ENCODE measurements around the gene TRAT1. TPM values are rescaled to one million over a fixed set of nuclear protein-coding genes. Genes with fewer than 3 reads are reported as not detected.

Gene TRAT1
- total RNA-seq, 1 experiment from 2014 or later: not detected

DNA sequence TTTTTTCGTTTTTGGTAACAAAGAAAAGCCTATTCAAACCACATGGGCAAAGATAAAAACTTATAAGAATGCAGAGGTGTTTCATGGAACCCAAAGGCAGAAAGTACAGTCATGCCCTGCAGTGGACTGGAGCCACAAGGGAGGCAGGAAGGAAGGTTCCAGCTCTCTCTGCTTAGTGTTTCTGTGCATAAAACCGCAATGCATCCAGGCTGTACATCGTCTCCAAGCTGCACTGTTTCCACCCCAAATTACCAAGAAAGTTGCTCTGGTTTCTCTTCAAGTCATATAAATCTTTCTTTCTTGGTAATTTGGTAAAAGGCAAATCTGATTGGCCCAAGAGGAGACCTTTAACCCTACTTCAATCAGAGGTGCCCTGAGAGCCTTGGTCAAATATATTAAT, 15.8 kb downstream of the TRAT1 start:
- TF ChIP-seq, protein P1, sequence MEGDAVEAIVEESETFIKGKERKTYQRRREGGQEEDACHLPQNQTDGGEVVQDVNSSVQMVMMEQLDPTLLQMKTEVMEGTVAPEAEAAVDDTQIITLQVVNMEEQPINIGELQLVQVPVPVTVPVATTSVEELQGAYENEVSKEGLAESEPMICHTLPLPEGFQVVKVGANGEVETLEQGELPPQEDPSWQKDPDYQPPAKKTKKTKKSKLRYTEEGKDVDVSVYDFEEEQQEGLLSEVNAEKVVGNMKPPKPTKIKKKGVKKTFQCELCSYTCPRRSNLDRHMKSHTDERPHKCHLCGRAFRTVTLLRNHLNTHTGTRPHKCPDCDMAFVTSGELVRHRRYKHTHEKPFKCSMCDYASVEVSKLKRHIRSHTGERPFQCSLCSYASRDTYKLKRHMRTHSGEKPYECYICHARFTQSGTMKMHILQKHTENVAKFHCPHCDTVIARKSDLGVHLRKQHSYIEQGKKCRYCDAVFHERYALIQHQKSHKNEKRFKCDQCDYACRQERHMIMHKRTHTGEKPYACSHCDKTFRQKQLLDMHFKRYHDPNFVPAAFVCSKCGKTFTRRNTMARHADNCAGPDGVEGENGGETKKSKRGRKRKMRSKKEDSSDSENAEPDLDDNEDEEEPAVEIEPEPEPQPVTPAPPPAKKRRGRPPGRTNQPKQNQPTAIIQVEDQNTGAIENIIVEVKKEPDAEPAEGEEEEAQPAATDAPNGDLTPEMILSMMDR (conservative IDR thresholded peaks at IDR 0.05; ENCODE audit: low read depth, low read length): no peak
- TF ChIP-seq EZH2phosphoT487 (IDR thresholded peaks at IDR 0.05; ENCODE audit: borderline replicate concordance, low read length): no peak
- TF ChIP-seq EZH2 (IDR thresholded peaks at IDR 0.05; ENCODE audit: low read length, unreplicated experiment): no peak
- no peaks in the 10 kb centered on the region for H3K79me2 ChIP-seq (ENCODE audit: low read length)
- no peaks in the 10 kb centered on the region for H3K9me3 ChIP-seq (ENCODE audit: low read length)
- no peaks in the 10 kb centered on the region for H3K4me1 ChIP-seq (ENCODE audit: insufficient read depth, low read length)
- intact Hi-C loops (cut with micrococcal nuclease): no loop called here
- H4K20me1 ChIP-seq (ENCODE audit: low read length): no peaks in the 10 kb centered on the region; the same call in 1 of the 2 replicates
- no peak overlapping the region for H3K4me2 ChIP-seq (ENCODE audit: low read length)
- H3K4me3 ChIP-seq (ENCODE audit: low read length): no peak overlapping the region
- no peak overlapping the region for H2AFZ ChIP-seq (ENCODE audit: low read length)
- DNase-seq (no peak), ATAC-seq (no peak)
- H3F3A ChIP-seq (ENCODE audit: low read length, unreplicated experiment): no peaks in the 10 kb centered on the region
- H3K27ac ChIP-seq (ENCODE audit: low read length): no peak overlapping the region
- peaks cover 83% of the 10 kb centered on the region for H3K27me3 ChIP-seq (ENCODE audit: low read length)
- H3K9me2 ChIP-seq (replicated peaks; ENCODE audit: low read length): no peaks in the 10 kb centered on the region
- no peaks in the 10 kb centered on the region for H3K36me3 ChIP-seq (ENCODE audit: low read depth, low read length)
- H3K9ac ChIP-seq (ENCODE audit: low read length): no peak overlapping the region
- no TSS peak for BruUV-seq (replicated peaks)
- ChIA-PET CTCF (no interaction called here), POLR2A (ENCODE audit: unreplicated experiment) (no interaction called here)

DNA sequence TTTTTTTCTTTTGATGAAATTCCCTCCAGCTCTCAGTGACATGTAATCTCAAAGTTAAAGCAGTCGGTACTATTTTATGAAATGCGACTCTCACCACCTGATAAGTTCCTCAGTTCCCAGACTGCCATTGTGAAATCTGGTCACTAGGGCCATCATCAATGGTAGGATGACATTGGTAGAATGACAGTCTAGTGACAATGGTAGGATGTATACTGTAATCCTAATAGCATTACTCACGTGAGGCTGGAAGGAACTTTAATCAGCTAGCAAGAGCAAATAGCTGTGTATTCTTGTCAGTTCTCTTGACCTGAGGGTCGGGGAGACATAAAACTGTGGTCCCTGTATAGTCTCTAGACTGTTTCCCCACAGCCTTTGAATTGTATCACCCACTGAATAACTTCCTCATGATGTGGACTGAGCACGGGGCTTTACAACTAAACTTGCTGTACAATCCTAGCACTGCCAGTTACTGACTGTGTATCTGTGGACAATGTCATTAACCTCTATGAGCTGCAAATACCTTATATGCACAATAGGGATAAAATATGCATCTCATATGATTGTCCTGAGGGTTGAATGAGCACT, 23.2 kb downstream of the TRAT1 start:
- ATAC-seq (no peak), DNase-seq (no peak)
- intact Hi-C loops (cut with micrococcal nuclease): no loop called here
- no peak overlapping the region for H3K9ac ChIP-seq (ENCODE audit: low read length)
- H3F3A ChIP-seq (ENCODE audit: low read length, unreplicated experiment): no peaks in the 10 kb centered on the region
- TF ChIP-seq EZH2phosphoT487 (IDR thresholded peaks at IDR 0.05; ENCODE audit: borderline replicate concordance, low read length) (no peak), EZH2 (IDR thresholded peaks at IDR 0.05; ENCODE audit: low read length, unreplicated experiment) (no peak)
- TF ChIP-seq, protein P1 (conservative IDR thresholded peaks at IDR 0.05; ENCODE audit: low read depth, low read length): no peak
- no peaks in the 10 kb centered on the region for H3K9me3 ChIP-seq (ENCODE audit: low read length)
- peaks cover 84% of the 10 kb centered on the region for H3K27me3 ChIP-seq (ENCODE audit: low read length)
- no peak overlapping the region for H3K4me2 ChIP-seq (ENCODE audit: low read length)
- BruUV-seq (replicated peaks): no TSS peak
- H3K79me2 ChIP-seq (ENCODE audit: low read length): no peaks in the 10 kb centered on the region
- no peak overlapping the region for H2AFZ ChIP-seq (ENCODE audit: low read length)
- ChIA-PET CTCF (no interaction called here), POLR2A (ENCODE audit: unreplicated experiment) (no interaction called here)
- H3K4me1 ChIP-seq (ENCODE audit: insufficient read depth, low read length): no peaks in the 10 kb centered on the region
- H3K36me3 ChIP-seq (ENCODE audit: low read depth, low read length): no peaks in the 10 kb centered on the region
- no peaks in the 10 kb centered on the region for H3K9me2 ChIP-seq (replicated peaks; ENCODE audit: low read length)
- no peak overlapping the region for H3K27ac ChIP-seq (ENCODE audit: low read length)
- no peak overlapping the region for H3K4me3 ChIP-seq (ENCODE audit: low read length)
- no peaks in the 10 kb centered on the region; the same call in 1 of the 2 replicates for H4K20me1 ChIP-seq (ENCODE audit: low read length)

DNA sequence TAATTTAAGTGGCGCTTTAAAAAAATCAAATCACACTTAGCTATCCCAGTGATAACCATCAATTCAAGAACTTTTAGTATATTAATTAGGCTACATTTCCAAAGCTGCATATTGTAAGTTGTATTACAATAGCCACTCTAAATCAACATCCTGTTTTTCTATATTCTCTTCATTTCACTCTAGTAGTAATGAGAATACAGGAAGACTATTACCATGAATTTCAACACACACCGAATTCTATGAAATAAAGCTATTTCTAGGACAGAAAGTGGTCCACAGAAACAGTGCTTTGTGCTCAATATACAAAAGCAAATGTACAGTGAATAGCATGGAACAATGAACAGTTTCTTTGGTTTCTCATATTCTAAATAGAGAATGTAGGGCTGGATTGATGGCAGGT, 24.6 kb downstream of the TRAT1 start:
- TF ChIP-seq, protein P1 (conservative IDR thresholded peaks at IDR 0.05; ENCODE audit: low read depth, low read length): no peak
- no peak for TF ChIP-seq EZH2phosphoT487 (IDR thresholded peaks at IDR 0.05; ENCODE audit: borderline replicate concordance, low read length)
- TF ChIP-seq EZH2 (IDR thresholded peaks at IDR 0.05; ENCODE audit: low read length, unreplicated experiment): no peak
- H3K79me2 ChIP-seq (ENCODE audit: low read length): no peaks in the 10 kb centered on the region
- H3K9ac ChIP-seq (ENCODE audit: low read length): no peak overlapping the region
- H3K9me2 ChIP-seq (replicated peaks; ENCODE audit: low read length): no peaks in the 10 kb centered on the region
- no peak overlapping the region for H2AFZ ChIP-seq (ENCODE audit: low read length)
- no peaks in the 10 kb centered on the region for H3F3A ChIP-seq (ENCODE audit: low read length, unreplicated experiment)
- no peak overlapping the region for H3K27ac ChIP-seq (ENCODE audit: low read length)
- DNase-seq (no peak), ATAC-seq (no peak)
- H4K20me1 ChIP-seq (ENCODE audit: low read length): no peaks in the 10 kb centered on the region
- BruUV-seq (replicated peaks): no TSS peak
- intact Hi-C loops (cut with micrococcal nuclease): no loop called here
- H3K4me3 ChIP-seq (ENCODE audit: low read length): no peak overlapping the region
- no peaks in the 10 kb centered on the region for H3K9me3 ChIP-seq (ENCODE audit: low read length)
- no peak overlapping the region for H3K4me2 ChIP-seq (ENCODE audit: low read length)
- POLR2A ChIA-PET (ENCODE audit: unreplicated experiment): no interaction called here
- H3K27me3 ChIP-seq (ENCODE audit: low read length): peaks cover 76% of the 10 kb centered on the region
- H3K4me1 ChIP-seq (ENCODE audit: insufficient read depth, low read length): no peaks in the 10 kb centered on the region
- CTCF ChIA-PET: no interaction called here
- H3K36me3 ChIP-seq (ENCODE audit: low read depth, low read length): no peaks in the 10 kb centered on the region

All from PC-3 (cell line).